GM12878 (cell line): ENCODE results near the gene CCR2. TPM values are rescaled to one million over a fixed set of nuclear protein-coding genes. Genes with fewer than 3 reads are reported as not detected.

Experiments
- ATAC-seq: fragments of 200-7000 bp; cut with Tn5 transposase; 3 replicates; pipeline ENCODE4 v1.9.1; 2020; ENCODE audit warnings: mild to moderate bottlenecking, moderate library complexity
- BruUV-seq: library from RNA; stranded (reverse); fragments of 400-500 nt; replicated peaks from 2 replicates; lab custom pipeline; 2021; lab: Mats Ljungman, UMichigan
- CTCF ChIA-PET: fragments of 300-600 bp; sonication (Branson Sonifier 250); formaldehyde crosslinking; extraction: SDS; loops from one replicate; lab custom pipeline; 2021; ENCODE audit warnings: inconsistent platforms; lab: Yijun Ruan, JAX
- POLR2A ChIA-PET: fragments of 350-600 bp; formaldehyde crosslinking; extraction: SDS; loops from one replicate; lab custom pipeline; 2021; ENCODE audit warnings: inconsistent platforms; lab: Charles Lee
- RAD21 ChIA-PET: fragments of 300-600 bp; sonication (Branson Sonifier 250); formaldehyde crosslinking; loops from one replicate; lab custom pipeline; 2023; ENCODE audit warnings: antibody characterized with exemption; ENCODE audit not compliant: unreplicated experiment; lab: Charles Lee
- SMC1A ChIA-PET: fragments of 300-600 bp; sonication (Branson Sonifier 250); formaldehyde crosslinking; loops from one replicate; lab custom pipeline; 2023; ENCODE audit not compliant: unreplicated experiment, uncharacterized antibody; lab: Charles Lee
- DNase-seq: peaks from one replicate; pipeline ENCODE4 v3.0.0-alpha.2; 2011; ENCODE audit warnings: low read depth, low spot score
- FAIRE-seq: peaks from 3 replicates; lab custom pipeline; 2011; peaks lifted over from hg19 to GRCh38; lab: Jason Lieb, UNC
- H2AFZ ChIP-seq: 2 replicates; pipeline ENCODE4 v1.6.0; 2011; ENCODE audit warnings: low read depth, low read length, control low read depth; ENCODE audit not compliant: control insufficient read depth
- H3K27ac ChIP-seq: 2 replicates; pipeline ENCODE4 v1.5.1; 2011; ENCODE audit warnings: control low read depth; ENCODE audit not compliant: control insufficient read depth, insufficient read depth
- H3K27me3 ChIP-seq, 2 experiments: replicated peaks in 1 of 2; 2 replicates each; pipeline versions ENCODE4 v1.6.0 to v1.6.1; 2011; ENCODE audit warnings: low read length in 1 of 2; ENCODE audit not compliant: control insufficient read depth in 2 of 2, insufficient read depth in 2 of 2
- H3K36me3 ChIP-seq, 2 experiments: 2 replicates each; pipeline ENCODE4 v1.5.1; 2011; ENCODE audit warnings: low read length in 1 of 2; ENCODE audit not compliant: control insufficient read depth in 2 of 2, insufficient read depth in 2 of 2
- H3K4me1 ChIP-seq: 2 replicates; pipeline ENCODE4 v1.6.1; 2011; ENCODE audit warnings: mild to moderate bottlenecking, low read length, moderate library complexity, mixed read lengths; ENCODE audit not compliant: control insufficient read depth, insufficient read depth
- H3K4me2 ChIP-seq: 2 replicates; pipeline ENCODE4 v1.6.0; 2011; ENCODE audit warnings: control low read depth; ENCODE audit not compliant: control insufficient read depth, insufficient read depth
- H3K4me3 ChIP-seq: fragments of 200-600 bp; sonication (generic); 2 replicates; pipeline ENCODE4 v1.5.1; 2016
- H3K79me2 ChIP-seq: 2 replicates; pipeline ENCODE4 v1.6.0; 2011; ENCODE audit warnings: low read length; ENCODE audit not compliant: control insufficient read depth, insufficient read depth
- H3K9ac ChIP-seq: 2 replicates; pipeline ENCODE4 v1.8.0; 2011; ENCODE audit warnings: low read length, control low read depth, mixed read lengths; ENCODE audit not compliant: control insufficient read depth, insufficient read depth
- H3K9me3 ChIP-seq: replicated peaks from 3 replicates; pipeline ENCODE4 v1.5.1; 2011; ENCODE audit warnings: mild to moderate bottlenecking, low read length; ENCODE audit not compliant: control insufficient read depth, insufficient read depth
- H4K20me1 ChIP-seq: 2 replicates; pipeline ENCODE4 v1.6.0; 2011; ENCODE audit not compliant: control insufficient read depth, insufficient read depth
- BHLHE40 ChIP-seq, 2 experiments: fragments of 450-650 bp in 1 of 2; IDR thresholded peaks; 2 replicates each; pipeline ENCODE4 v1.6.1; 2011 to 2017; ENCODE audit warnings: low read depth in 2 of 2, borderline replicate concordance in 1 of 2, improper control_type of control experiment in 1 of 2, low read length in 1 of 2, mild to moderate bottlenecking in 1 of 2
- CEBPZ ChIP-seq: fragments of 150-350 bp; IDR thresholded peaks from 2 replicates; pipeline ENCODE4 v1.6.1; 2016; ENCODE audit warnings: low read depth, low read length
- CUX1 ChIP-seq: IDR thresholded peaks from 2 replicates; pipeline ENCODE4 v1.6.1; 2012; ENCODE audit warnings: improper control_type of control experiment, low read depth, low read length; ENCODE audit not compliant: insufficient replicate concordance
- HSF1 ChIP-seq: fragments of 150-350 bp; IDR thresholded peaks from 2 replicates; pipeline ENCODE4 v1.6.1; 2014; ENCODE audit warnings: mild to moderate bottlenecking, low read depth, low read length
- NRF1 ChIP-seq: conservative IDR thresholded peaks from 2 replicates; pipeline ENCODE4 v1.6.1; 2011; ENCODE audit warnings: mild to moderate bottlenecking, low read depth, low read length, improper control_type of control experiment
- RAD21 ChIP-seq: IDR thresholded peaks from 2 replicates; pipeline ENCODE4 v1.6.1; 2011; ENCODE audit warnings: mild to moderate bottlenecking, low read depth, low read length, moderate library complexity; ENCODE audit not compliant: insufficient read depth
- SMAD1 ChIP-seq: fragments of 450-650 bp; IDR thresholded peaks from 2 replicates; pipeline ENCODE4 v1.6.1; 2018; ENCODE audit warnings: mild to moderate bottlenecking, low read depth; ENCODE audit not compliant: partially characterized antibody
- SMAD5 ChIP-seq: IDR thresholded peaks from 2 replicates; pipeline ENCODE4 v1.6.1; 2016; ENCODE audit warnings: antibody characterized with exemption, low read depth
- SP1 ChIP-seq: IDR thresholded peaks from one replicate; pipeline ENCODE4 v1.6.1; 2011; ENCODE audit warnings: low read depth, low read length
- SPI1 ChIP-seq: IDR thresholded peaks from 2 replicates; pipeline ENCODE4 v1.6.1; 2011; ENCODE audit warnings: low read depth, mild to moderate bottlenecking, low read length, moderate library complexity, borderline replicate concordance; ENCODE audit not compliant: insufficient read depth
- YBX1 ChIP-seq: fragments of 450-650 bp; IDR thresholded peaks from 2 replicates; pipeline ENCODE4 v1.6.1; 2016; ENCODE audit warnings: antibody characterized with exemption
- WGBS: methylation state at CpG from one replicate; pipeline ENCODE4 v1.1.6; 2016; ENCODE audit warnings: low lambda C conversion rate; ENCODE audit not compliant: insufficient replicate concordance, insufficient coverage; ENCODE audit errors: missing lambda C conversion rate; 5-methylcytosine and 5-hydroxymethylcytosine counted together
- in situ Hi-C: fragments of 300-500 bp; cut with MboI; formaldehyde crosslinking; loops from 9 replicates; pipeline ENCODE4 v1.14.3; 2018; ENCODE audit warnings: mixed read lengths
- intact Hi-C: fragments of 100-400 bp; cut with micrococcal nuclease; formaldehyde crosslinking; loops from one replicate; pipeline ENCODE4 v1.14.2; 2022; ENCODE audit not compliant: unreplicated experiment
- polyA plus RNA-seq, 11 experiments: library from polyadenylated mRNA; depleted of rRNA in 4 of 11; unstranded in 6 of 11; stranded (reverse) in 5 of 11; fragments of >200 nt; fragmentation: Nextera tagmentation in 4 of 11; fragmentation: Illumina TruSeq in 1 of 11; extraction: Ambion mirVana in 4 of 11; extraction: Trizol in 1 of 11; gene quantifications; 1 replicate in 1 of 11; 2 replicates in 10 of 11; pipeline versions ENCODE4 v1.2.1 to v1.2.3, GENCODE V29; 2011 to 2016; ENCODE audit warnings: inconsistent platforms in 2 of 11, missing spikeins in 2 of 11, low read depth in 1 of 11
- total RNA-seq, 4 experiments: library from RNA; depleted of rRNA in 3 of 4; stranded (reverse); fragments of >200 nt in 3 of 4; fragmentation: Illumina TruSeq in 1 of 4; extraction: Trizol in 1 of 4; gene quantifications; 2 replicates each; pipeline versions ENCODE4 v1.2.1 to v1.2.3, GENCODE V29; 2013 to 2021

CCR2 gene
- total and polyA plus RNA-seq, 10 of the 15 experiments (the other 5 are each of a cell fraction or from before 2014, with no cell fraction given), result 1.9 to 4.7 (median 3.5) TPM; not detected in 1

- TF ChIP-seq CUX1 (no peak), SMAD1 (no peak), BHLHE40 (IDR thresholded peaks at IDR 0.05; ENCODE audit: borderline replicate concordance in 1 of 2, low read depth in 2 of 2, low read length in 1 of 2) (peak; percentile 89 to 96)
Observed at GRCh38 chr3:46395766-46396530, 42.0 kb downstream of the CCR2 start (continued).

GRCh38 chr3:46397111-46397510 is 43.2 kb downstream of the CCR2 start:
- FAIRE-seq, result no peak
- Histone ChIP-seq H3K27ac (no peak overlapping the region), H3K4me2 (no peak overlapping the region), H3K27me3 (no peaks in the 10 kb centered on the region; a peak in 1 of 4 replicates), H2AFZ (no peak overlapping the region), H3K79me2 (no peaks in the 10 kb centered on the region), H3K9ac (no peak overlapping the region), H4K20me1 (no peaks in the 10 kb centered on the region), H3K9me3 (no peaks in the 10 kb centered on the region; the same call in 1 of the 3 replicates), H3K36me3 (no peaks in the 10 kb centered on the region), H3K4me1 (peaks cover 20% of the 10 kb centered on the region), H3K4me3 (no peak overlapping the region)
- ChIA-PET SMC1A (interaction anchor here (1.1 to 1.5 kb wide), 2 partner anchors 18 to 27 kb away, joined by 3 read pairs; no protein-coding TSS in a partner anchor), POLR2A (no interaction called here), RAD21 (no interaction called here), CTCF (interaction anchor here (1.6 kb wide), 1 partner anchor 28 kb away, joined by 3 read pairs; no protein-coding TSS in a partner anchor)
- intact Hi-C loops (no loop called here), in situ Hi-C loops (no loop called here)
- 87% methylated on average over 7 of the region's 7 CpGs for WGBS
- ATAC-seq, result no peak
- no peak for DNase-seq
- BruUV-seq, result no TSS peak
- TF ChIP-seq SMAD5 (no peak), YBX1 (no peak), HSF1 (no peak), RAD21 (no peak), NRF1 (no peak), SPI1 (no peak), SP1 (no peak), CEBPZ (no peak)
